HG03045 (cell line): ENCODE measurements around the gene BAIAP3.
A peak's percentile ranks its signal among the peaks of the same experiment; 100 is the strongest.

Experiments used
- ATAC-seq: cut with Tn5 transposase; IDR thresholded peaks from one replicate; pipeline ENCODE4 v1.9.1; 2021; ENCODE audit warnings: mild to moderate bottlenecking, moderate library complexity; ENCODE audit not compliant: unreplicated experiment

Gene BAIAP3

GRCh38 chr16:1344499-1344898, 11.1 kb downstream of the BAIAP3 start:
- ATAC-seq: no peak

GRCh38 chr16:1345087-1345486, 11.6 kb downstream of the BAIAP3 start:
- ATAC-seq: no peak

GRCh38 chr16:1345651-1346421, 12.4 kb downstream of the BAIAP3 start:
- ATAC-seq: no peak

- no peak for ATAC-seq
Observed at GRCh38 chr16:1346422-1347285, 13.2 kb downstream of the BAIAP3 start.

- no peak for ATAC-seq
Observed at GRCh38 chr16:1347286-1347855, 13.9 kb downstream of the BAIAP3 start.

- ATAC-seq: no peak
Observed at GRCh38 chr16:1347962-1348361, 14.5 kb downstream of the BAIAP3 start.

- ATAC-seq: no peak
Observed at GRCh38 chr16:1348441-1348840, 15.0 kb downstream of the BAIAP3 start.

- ATAC-seq: no peak
Observed at GRCh38 chr16:1348926-1349325, 15.5 kb downstream of the BAIAP3 start.

GRCh38 chr16:1349351-1349750, 15.9 kb downstream of the BAIAP3 start:
- ATAC-seq: no peak

- no peak for ATAC-seq
Observed at GRCh38 chr16:1349951-1350350, 16.5 kb downstream of the BAIAP3 start.

GRCh38 chr16:1350691-1351090, 17.2 kb downstream of the BAIAP3 start:
- ATAC-seq: no peak

- ATAC-seq: peak; percentile 23
Observed at GRCh38 chr16:1351215-1351581, 17.8 kb downstream of the BAIAP3 start.

GRCh38 chr16:1351582-1352362, 18.3 kb downstream of the BAIAP3 start, which contains the start of the genes GNPTG and TSR3:
TSS of gene GNPTG (plus strand) at chr16:1351931. CDS start at chr16:1351966, 35 bp downstream.
TSS of gene TSR3 (minus strand) at chr16:1351878. CDS start at chr16:1351804, 74 bp downstream.
- ATAC-seq: peak; percentile 71

- ATAC-seq: no peak
Observed at GRCh38 chr16:1354815-1355540, 21.5 kb downstream of the BAIAP3 start.

- ATAC-seq: no peak
Observed at GRCh38 chr16:1355591-1355990, 22.1 kb downstream of the BAIAP3 start.

GRCh38 chr16:1356061-1356900, 22.8 kb downstream of the BAIAP3 start:
- no peak for ATAC-seq

GRCh38 chr16:1357906-1358566, 24.6 kb downstream of the BAIAP3 start:
- no peak for ATAC-seq

- ATAC-seq: no peak
Observed at GRCh38 chr16:1361685-1362360, 28.4 kb downstream of the BAIAP3 start.
